GM19463 (cell line): ENCODE results near the gene GALNTL6.
"Not testable (repeated sequence)": the region's sequence is repeated elsewhere in the genome, so short reads cannot be mapped to it uniquely, and the experiment has no call there.

Experiments
- ATAC-seq: cut with Tn5 transposase; IDR thresholded peaks from one replicate; pipeline ENCODE4 v1.9.1; 2021; ENCODE audit warnings: mild to moderate bottlenecking, moderate library complexity; ENCODE audit not compliant: unreplicated experiment

GALNTL6 gene

GRCh38 chr4:172708184-172708583, 895.0 kb downstream of the GALNTL6 start:
- ATAC-seq = no peak

- no peak for ATAC-seq
Measured at GRCh38 chr4:172709376-172709775, 896.2 kb downstream of the GALNTL6 start.

- no peak for ATAC-seq
Measured at GRCh38 chr4:172716291-172716690, 903.1 kb downstream of the GALNTL6 start.

- ATAC-seq = no peak
Measured at GRCh38 chr4:172721659-172722058, 908.5 kb downstream of the GALNTL6 start.

GRCh38 chr4:172725581-172725980, 912.4 kb downstream of the GALNTL6 start:
- ATAC-seq = no peak

GRCh38 chr4:172726001-172726423, 912.8 kb downstream of the GALNTL6 start:
- no peak for ATAC-seq

GRCh38 chr4:172727631-172728030, 914.4 kb downstream of the GALNTL6 start:
- ATAC-seq = no peak

DNA sequence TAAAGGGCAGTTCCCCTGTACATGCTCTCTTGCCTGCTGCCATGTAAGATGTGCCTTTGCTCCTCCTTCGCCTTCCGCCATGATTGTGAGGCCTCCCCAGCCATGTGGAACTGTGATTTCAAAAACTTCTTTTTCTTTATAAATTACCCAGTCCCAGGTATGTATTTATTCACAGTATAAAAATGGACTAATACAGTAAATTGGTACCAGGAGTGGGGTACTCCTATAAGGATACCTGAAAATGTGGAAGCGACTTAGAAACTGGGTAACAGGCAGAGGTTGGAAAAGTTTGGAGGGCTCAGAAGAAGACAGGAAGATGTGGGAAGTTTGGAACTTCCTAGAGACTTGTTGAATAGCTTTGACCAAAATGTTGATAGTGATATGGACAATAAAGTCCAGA, 920.4 kb downstream of the GALNTL6 start:
- ATAC-seq = not testable (repeated sequence)

GRCh38 chr4:172734555-172734954, 921.4 kb downstream of the GALNTL6 start:
- no peak for ATAC-seq

DNA sequence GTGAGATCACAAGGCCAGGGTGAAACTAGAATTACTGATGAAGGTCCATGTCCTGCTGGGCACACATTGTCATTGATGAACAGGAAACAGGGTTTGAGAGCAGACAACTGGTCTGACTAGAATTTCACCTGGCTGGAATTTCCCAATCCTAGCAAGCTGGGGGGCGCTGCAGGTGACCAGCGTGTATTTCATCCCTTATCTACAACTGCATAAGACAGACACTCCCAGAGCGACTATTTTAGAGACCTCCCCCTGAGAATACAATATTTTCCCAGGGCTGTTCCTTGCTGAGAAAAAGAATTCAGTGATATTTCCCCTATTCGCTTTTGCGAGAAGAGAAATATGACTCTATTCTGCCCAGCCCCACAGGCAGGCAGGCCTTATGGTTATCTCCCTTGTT, 922.8 kb downstream of the GALNTL6 start:
- no peak for ATAC-seq

DNA sequence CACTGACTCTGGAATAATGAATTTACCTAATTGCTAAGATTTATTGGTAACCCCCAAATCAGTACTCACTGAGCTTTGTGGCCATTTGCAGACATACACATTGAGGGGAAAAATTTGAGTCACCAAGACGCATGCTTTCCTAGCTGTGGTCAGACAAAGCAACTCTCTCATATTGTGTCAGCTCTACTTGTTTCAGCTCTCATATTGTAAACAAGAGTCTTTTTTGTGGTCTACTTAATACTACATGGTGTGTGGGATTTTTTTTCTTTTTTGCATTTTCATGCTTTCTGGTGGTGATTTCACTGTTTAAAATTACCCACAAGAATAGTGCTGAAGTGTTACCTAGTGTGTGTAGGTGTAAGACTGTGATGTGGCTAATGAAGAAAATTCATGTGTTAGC, 927.2 kb downstream of the GALNTL6 start:
- peak; percentile 98 for ATAC-seq

DNA sequence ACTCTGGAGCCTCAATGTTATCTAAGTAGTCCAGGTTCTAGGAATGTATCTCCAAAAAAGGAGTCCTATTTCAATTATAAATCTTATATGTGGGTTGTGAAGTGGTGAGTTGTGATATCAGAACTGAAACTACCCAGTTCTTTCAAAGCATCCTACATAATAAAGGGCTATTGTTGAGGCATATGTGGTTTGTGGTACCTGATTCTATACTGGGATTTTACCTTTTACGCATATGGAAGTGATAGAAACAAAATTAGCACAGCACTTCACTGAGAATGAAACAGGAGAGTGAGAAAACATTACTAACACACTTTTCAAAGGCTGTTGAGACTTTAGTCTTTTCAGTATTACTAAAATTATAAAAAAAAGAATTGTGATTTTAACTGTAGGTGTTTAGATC, 937.7 kb downstream of the GALNTL6 start:
- ATAC-seq = peak; percentile 97

GRCh38 chr4:172751550-172751949, 938.3 kb downstream of the GALNTL6 start:
- peak; percentile 7 for ATAC-seq

GRCh38 chr4:172758586-172759340, 945.6 kb downstream of the GALNTL6 start:
- peak; percentile 59 for ATAC-seq

GRCh38 chr4:172760512-172760911, 947.3 kb downstream of the GALNTL6 start:
- no peak for ATAC-seq

DNA sequence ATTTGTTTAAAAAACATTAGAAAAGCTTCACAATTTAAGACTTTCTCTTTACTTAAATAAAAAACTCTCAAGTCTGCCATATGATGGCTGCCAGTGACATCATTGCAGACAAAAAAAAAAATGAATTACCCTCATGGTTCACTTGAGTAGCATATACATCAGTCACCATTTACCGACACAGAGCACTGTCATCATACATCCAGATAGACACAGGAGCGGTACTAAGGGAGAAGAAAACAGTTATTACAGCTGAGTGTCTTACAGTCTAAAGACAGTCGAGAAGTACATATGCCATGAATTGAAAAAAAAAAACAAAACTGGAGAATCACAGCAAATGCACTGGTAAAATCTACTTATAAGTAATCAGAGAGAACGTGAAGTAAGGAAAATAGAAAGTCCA, 949.7 kb downstream of the GALNTL6 start:
- no peak for ATAC-seq

DNA sequence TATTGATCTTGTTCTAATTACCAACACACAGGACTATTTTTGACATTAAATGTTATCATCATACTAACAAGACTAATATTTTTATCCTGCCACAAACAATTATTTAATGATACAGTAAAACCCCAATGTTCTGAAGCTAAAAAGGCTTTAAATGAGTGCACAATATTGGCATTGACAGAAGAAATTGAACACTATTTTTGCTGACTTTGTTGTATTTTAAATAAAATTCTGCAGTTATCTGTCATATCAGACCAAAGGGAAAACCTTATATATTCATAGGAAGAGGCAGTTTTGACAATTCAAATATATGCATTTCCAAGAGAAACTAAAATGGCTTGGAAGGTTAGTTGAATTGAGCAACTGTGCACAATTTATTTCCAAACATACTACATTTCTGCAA, 957.6 kb downstream of the GALNTL6 start:
- no peak for ATAC-seq

GRCh38 chr4:172772781-172773180, 959.6 kb downstream of the GALNTL6 start:
- ATAC-seq = no peak

- no peak for ATAC-seq
Measured at GRCh38 chr4:172776203-172776861, 963.1 kb downstream of the GALNTL6 start.

- no peak for ATAC-seq
Measured at GRCh38 chr4:172777729-172778431, 964.7 kb downstream of the GALNTL6 start.

- ATAC-seq = no peak
Measured at GRCh38 chr4:172778583-172778982, 965.4 kb downstream of the GALNTL6 start.

- no peak for ATAC-seq
Measured at GRCh38 chr4:172780566-172781081, 967.4 kb downstream of the GALNTL6 start.
